Measurements from ENCODE around the gene EVA1A. TPM values are rescaled to one million over a fixed set of nuclear protein-coding genes. Genes with fewer than 3 reads are reported as not detected.

The EVA1A gene
- total RNA-seq, 1 experiment from 2014 or later = 0.21 TPM

DNA sequence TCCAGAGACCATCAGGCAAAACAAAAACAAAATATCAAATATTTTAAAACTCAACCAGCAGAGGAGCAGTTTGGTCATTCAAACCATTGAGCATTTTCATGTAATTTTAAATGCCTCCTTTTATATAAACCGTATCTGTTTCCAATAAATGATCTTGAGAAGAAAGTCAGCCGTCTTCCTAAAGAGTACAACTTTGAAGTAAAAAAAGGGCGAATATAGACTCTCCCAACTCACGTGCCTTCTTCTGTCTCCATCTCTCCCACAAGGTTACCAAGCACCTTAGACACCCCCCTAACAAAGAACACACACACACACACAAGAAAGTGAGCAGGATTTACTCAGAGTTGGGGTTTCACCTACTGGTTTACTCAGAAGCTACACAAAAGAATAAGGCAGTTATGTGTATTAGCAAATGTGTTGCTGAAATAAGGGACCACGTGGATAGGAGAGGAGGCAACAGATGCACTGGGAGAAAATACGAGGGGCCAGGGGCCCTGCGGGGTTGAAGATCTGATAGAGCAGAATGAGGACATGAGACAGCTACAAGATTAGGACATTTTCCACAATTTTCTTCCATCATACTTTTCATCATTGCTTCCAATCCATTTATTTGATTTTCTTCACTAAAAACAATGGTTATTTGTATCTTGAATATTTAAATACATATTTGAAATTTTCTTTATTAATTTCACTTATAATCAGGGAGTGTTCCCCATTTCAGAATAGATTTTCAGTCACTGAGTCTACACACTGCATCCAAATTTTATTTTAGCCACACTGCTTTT, 45.0 kb downstream of the EVA1A start:
- Histone ChIP-seq H3K4me1 (ENCODE audit: control insufficient read depth, insufficient read depth, low read length) (no peaks in the 10 kb centered on the region), H3K36me3 (ENCODE audit: control insufficient read depth, insufficient read depth, low read length) (no peaks in the 10 kb centered on the region), H3K27me3 (ENCODE audit: control insufficient read depth, insufficient read depth, low read length) (no peaks in the 10 kb centered on the region), H3K27ac (ENCODE audit: low read length) (no peak overlapping the region), H3K4me3 (ENCODE audit: low read depth in 2 of 2, low read length in 2 of 2) (no peak overlapping the region), H3K9me3 (ENCODE audit: control insufficient read depth, insufficient read depth, low read depth, low read length) (no peaks in the 10 kb centered on the region)
- no TSS peak for BruUV-seq (replicated peaks)
- ChIA-PET POLR2A (no interaction called here), CTCF (no interaction called here)
- DNase-seq (ENCODE audit: low read depth, low spot score) (no peak), ATAC-seq (no peak)
- intact Hi-C loops (cut with micrococcal nuclease; ENCODE audit: unreplicated experiment) = no loop called here
- in situ Hi-C loops (cut with HindIII; ENCODE audit: low pct_unique_long_range_greater_than_20kb, low sequenced_read_pairs) = no loop called here
- TF ChIP-seq, protein P1, sequence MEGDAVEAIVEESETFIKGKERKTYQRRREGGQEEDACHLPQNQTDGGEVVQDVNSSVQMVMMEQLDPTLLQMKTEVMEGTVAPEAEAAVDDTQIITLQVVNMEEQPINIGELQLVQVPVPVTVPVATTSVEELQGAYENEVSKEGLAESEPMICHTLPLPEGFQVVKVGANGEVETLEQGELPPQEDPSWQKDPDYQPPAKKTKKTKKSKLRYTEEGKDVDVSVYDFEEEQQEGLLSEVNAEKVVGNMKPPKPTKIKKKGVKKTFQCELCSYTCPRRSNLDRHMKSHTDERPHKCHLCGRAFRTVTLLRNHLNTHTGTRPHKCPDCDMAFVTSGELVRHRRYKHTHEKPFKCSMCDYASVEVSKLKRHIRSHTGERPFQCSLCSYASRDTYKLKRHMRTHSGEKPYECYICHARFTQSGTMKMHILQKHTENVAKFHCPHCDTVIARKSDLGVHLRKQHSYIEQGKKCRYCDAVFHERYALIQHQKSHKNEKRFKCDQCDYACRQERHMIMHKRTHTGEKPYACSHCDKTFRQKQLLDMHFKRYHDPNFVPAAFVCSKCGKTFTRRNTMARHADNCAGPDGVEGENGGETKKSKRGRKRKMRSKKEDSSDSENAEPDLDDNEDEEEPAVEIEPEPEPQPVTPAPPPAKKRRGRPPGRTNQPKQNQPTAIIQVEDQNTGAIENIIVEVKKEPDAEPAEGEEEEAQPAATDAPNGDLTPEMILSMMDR (IDR thresholded peaks at IDR 0.05) = no peak
- TF ChIP-seq TCF7L2 (IDR thresholded peaks at IDR 0.05; ENCODE audit: low read depth, low read length) = no peak
- TF ChIP-seq, protein P2, sequence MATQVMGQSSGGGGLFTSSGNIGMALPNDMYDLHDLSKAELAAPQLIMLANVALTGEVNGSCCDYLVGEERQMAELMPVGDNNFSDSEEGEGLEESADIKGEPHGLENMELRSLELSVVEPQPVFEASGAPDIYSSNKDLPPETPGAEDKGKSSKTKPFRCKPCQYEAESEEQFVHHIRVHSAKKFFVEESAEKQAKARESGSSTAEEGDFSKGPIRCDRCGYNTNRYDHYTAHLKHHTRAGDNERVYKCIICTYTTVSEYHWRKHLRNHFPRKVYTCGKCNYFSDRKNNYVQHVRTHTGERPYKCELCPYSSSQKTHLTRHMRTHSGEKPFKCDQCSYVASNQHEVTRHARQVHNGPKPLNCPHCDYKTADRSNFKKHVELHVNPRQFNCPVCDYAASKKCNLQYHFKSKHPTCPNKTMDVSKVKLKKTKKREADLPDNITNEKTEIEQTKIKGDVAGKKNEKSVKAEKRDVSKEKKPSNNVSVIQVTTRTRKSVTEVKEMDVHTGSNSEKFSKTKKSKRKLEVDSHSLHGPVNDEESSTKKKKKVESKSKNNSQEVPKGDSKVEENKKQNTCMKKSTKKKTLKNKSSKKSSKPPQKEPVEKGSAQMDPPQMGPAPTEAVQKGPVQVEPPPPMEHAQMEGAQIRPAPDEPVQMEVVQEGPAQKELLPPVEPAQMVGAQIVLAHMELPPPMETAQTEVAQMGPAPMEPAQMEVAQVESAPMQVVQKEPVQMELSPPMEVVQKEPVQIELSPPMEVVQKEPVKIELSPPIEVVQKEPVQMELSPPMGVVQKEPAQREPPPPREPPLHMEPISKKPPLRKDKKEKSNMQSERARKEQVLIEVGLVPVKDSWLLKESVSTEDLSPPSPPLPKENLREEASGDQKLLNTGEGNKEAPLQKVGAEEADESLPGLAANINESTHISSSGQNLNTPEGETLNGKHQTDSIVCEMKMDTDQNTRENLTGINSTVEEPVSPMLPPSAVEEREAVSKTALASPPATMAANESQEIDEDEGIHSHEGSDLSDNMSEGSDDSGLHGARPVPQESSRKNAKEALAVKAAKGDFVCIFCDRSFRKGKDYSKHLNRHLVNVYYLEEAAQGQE (IDR thresholded peaks at IDR 0.05; ENCODE audit: insufficient read depth in 1 of 2, low read depth in 2 of 2, low read length in 1 of 2) = no peak
- TF ChIP-seq POLR2AphosphoS5 (IDR thresholded peaks at IDR 0.05; ENCODE audit: low read depth, low read length) = no peak
- TF ChIP-seq SIN3A (IDR thresholded peaks at IDR 0.05; ENCODE audit: borderline replicate concordance, insufficient read depth, low read depth, low read length) = no peak

DNA sequence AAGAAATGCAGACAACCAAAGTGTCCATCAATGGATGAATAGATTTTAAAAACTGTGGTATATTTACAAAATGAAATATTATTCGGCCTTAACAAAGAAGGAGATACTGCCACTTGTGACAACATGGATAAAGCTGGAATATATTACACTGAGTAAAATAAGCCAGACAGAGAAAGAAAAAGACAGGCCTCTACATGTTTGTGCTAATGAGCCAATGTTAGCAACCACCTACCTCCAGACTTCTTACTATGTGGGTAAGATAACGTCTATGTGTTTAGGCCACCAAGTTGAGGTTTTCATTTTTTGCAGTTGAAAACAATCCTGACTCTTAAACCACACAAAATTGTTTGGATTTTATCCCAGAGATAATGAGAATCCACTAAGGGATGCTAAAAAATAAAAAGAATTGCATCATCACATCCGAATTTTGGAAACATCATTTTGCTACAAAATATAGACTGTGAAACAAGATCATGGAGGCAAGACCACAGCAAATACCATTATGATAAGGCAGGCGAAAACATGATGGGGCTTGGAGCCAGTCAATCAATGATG, 47.0 kb downstream of the EVA1A start:
- DNase-seq (ENCODE audit: low read depth, low spot score) (no peak), ATAC-seq (no peak)
- no TSS peak for BruUV-seq (replicated peaks)
- Histone ChIP-seq H3K36me3 (ENCODE audit: control insufficient read depth, insufficient read depth, low read length) (no peaks in the 10 kb centered on the region), H3K4me3 (ENCODE audit: low read depth in 2 of 2, low read length in 2 of 2) (no peak overlapping the region), H3K27me3 (ENCODE audit: control insufficient read depth, insufficient read depth, low read length) (no peaks in the 10 kb centered on the region), H3K4me1 (ENCODE audit: control insufficient read depth, insufficient read depth, low read length) (no peaks in the 10 kb centered on the region), H3K27ac (ENCODE audit: low read length) (no peak overlapping the region), H3K9me3 (ENCODE audit: control insufficient read depth, insufficient read depth, low read depth, low read length) (no peaks in the 10 kb centered on the region; the same call in 1 of the 2 replicates)
- intact Hi-C loops (cut with micrococcal nuclease; ENCODE audit: unreplicated experiment) (no loop called here), in situ Hi-C loops (cut with HindIII; ENCODE audit: low pct_unique_long_range_greater_than_20kb, low sequenced_read_pairs) (no loop called here)
- ChIA-PET POLR2A (no interaction called here), CTCF (no interaction called here)
- TF ChIP-seq TCF7L2 (IDR thresholded peaks at IDR 0.05; ENCODE audit: low read depth, low read length) (no peak), POLR2AphosphoS5 (IDR thresholded peaks at IDR 0.05; ENCODE audit: low read depth, low read length) (no peak), SIN3A (IDR thresholded peaks at IDR 0.05; ENCODE audit: borderline replicate concordance, insufficient read depth, low read depth, low read length) (no peak)
- TF ChIP-seq, protein P2 (IDR thresholded peaks at IDR 0.05; ENCODE audit: insufficient read depth in 1 of 2, low read depth in 2 of 2, low read length in 1 of 2) = no peak
- TF ChIP-seq, protein P1 (IDR thresholded peaks at IDR 0.05) = no peak

Data from Panc1 (cell line).